WTC11 (cell line): ENCODE measurements around the gene RWDD1. TPM values are rescaled to one million over a fixed set of nuclear protein-coding genes. Genes with fewer than 3 reads are reported as not detected.
A peak's percentile ranks its signal among the peaks of the same experiment; 100 is the strongest.

Experiments used
- ATAC-seq: fragments of 200-7000 bp; cut with Tn5 transposase; 2 replicates; pipeline ENCODE4 v1.10.0; 2021; ENCODE audit warnings: mild to moderate bottlenecking, moderate library complexity
- CTCF ChIA-PET: fragments of 300-600 bp; sonication (Branson Sonifier 250); formaldehyde crosslinking; loops from one replicate; lab custom pipeline; 2021; ENCODE audit warnings: antibody characterized with exemption; lab: Charles Lee
- POLR2A ChIA-PET: fragments of 350-600 bp; sonication (Branson Sonifier 250); formaldehyde crosslinking; loops from one replicate; lab custom pipeline; 2021; ENCODE audit warnings: antibody characterized with exemption; lab: Charles Lee
- DNase-seq: peaks from one replicate; pipeline ENCODE4 v3.0.0; 2021; ENCODE audit warnings: low spot score
- H3K27ac Mint-ChIP-seq: 2 replicates; pipeline ENCODE4 v1.8.0; 2021; ENCODE audit warnings: mixed read lengths
- H3K27me3 Mint-ChIP-seq: 2 replicates; pipeline ENCODE4 v1.8.0; 2021; ENCODE audit warnings: low read depth, mild to moderate bottlenecking, moderate library complexity, mixed read lengths
- H3K36me3 Mint-ChIP-seq: 2 replicates; pipeline ENCODE4 v1.8.0; 2021; ENCODE audit warnings: mixed read lengths
- H3K4me1 Mint-ChIP-seq: 2 replicates; pipeline ENCODE4 v1.8.0; 2022; ENCODE audit warnings: mixed read lengths
- H3K4me3 Mint-ChIP-seq: 2 replicates; pipeline ENCODE4 v1.8.0; 2021; ENCODE audit warnings: mild to moderate bottlenecking, moderate library complexity, mixed read lengths
- H3K9me3 Mint-ChIP-seq: 2 replicates; pipeline ENCODE4 v1.8.0; 2021; ENCODE audit warnings: mixed read lengths
- CREB1 ChIP-seq: sonication (generic); formaldehyde crosslinking; IDR thresholded peaks from 2 replicates; pipeline ENCODE4 v1.8.0; 2023; ENCODE audit warnings: mild to moderate bottlenecking, missing genetic modification reagents
- CTCF ChIP-seq: fragments of 200-600 bp; IDR thresholded peaks from 2 replicates; pipeline ENCODE4 v1.8.0; 2022; ENCODE audit warnings: antibody characterized with exemption
- E2F1 ChIP-seq: sonication (generic); formaldehyde crosslinking; IDR thresholded peaks from 2 replicates; pipeline ENCODE4 v1.8.0; 2022; ENCODE audit warnings: mild to moderate bottlenecking, missing genetic modification reagents
- E2F4 ChIP-seq: sonication (generic); formaldehyde crosslinking; IDR thresholded peaks from 2 replicates; pipeline ENCODE4 v1.8.1; 2022; ENCODE audit warnings: low read depth, mild to moderate bottlenecking, moderate library complexity, missing genetic modification reagents, borderline replicate concordance
- E2F5 ChIP-seq: sonication (generic); formaldehyde crosslinking; IDR thresholded peaks from 2 replicates; pipeline ENCODE4 v1.8.1; 2022; ENCODE audit warnings: mild to moderate bottlenecking, moderate library complexity, missing genetic modification reagents
- FOXK1 ChIP-seq: sonication (generic); formaldehyde crosslinking; IDR thresholded peaks from 2 replicates; pipeline ENCODE4 v1.8.0; 2022; ENCODE audit warnings: mild to moderate bottlenecking, moderate library complexity, missing genetic modification reagents
- HMGA2 ChIP-seq: fragments of 250-450 bp; sonication (Bioruptor Pico); IDR thresholded peaks from 2 replicates; pipeline ENCODE4 v1.4.0; 2021; ENCODE audit warnings: mild to moderate bottlenecking, moderate library complexity
- MYBL2 ChIP-seq: sonication (generic); formaldehyde crosslinking; IDR thresholded peaks from 2 replicates; pipeline ENCODE4 v1.8.1; 2023; ENCODE audit warnings: mild to moderate bottlenecking, moderate library complexity, missing genetic modification reagents
- PRDM15 ChIP-seq: sonication (generic); formaldehyde crosslinking; IDR thresholded peaks from 2 replicates; pipeline ENCODE4 v1.8.0; 2022; ENCODE audit warnings: missing genetic modification reagents
- RELA ChIP-seq: sonication (generic); formaldehyde crosslinking; IDR thresholded peaks from 2 replicates; pipeline ENCODE4 v1.8.1; 2022; ENCODE audit warnings: missing genetic modification reagents, mild to moderate bottlenecking, borderline replicate concordance
- RORB ChIP-seq: fragments of 250-450 bp; sonication (Bioruptor Pico); IDR thresholded peaks from 2 replicates; pipeline ENCODE4 v1.9.0; 2021; ENCODE audit warnings: mild to moderate bottlenecking
- SMAD3 ChIP-seq: sonication (generic); formaldehyde crosslinking; IDR thresholded peaks from 2 replicates; pipeline ENCODE4 v1.8.0; 2022; ENCODE audit warnings: missing genetic modification reagents, mild to moderate bottlenecking, borderline replicate concordance
- SOX15 ChIP-seq: fragments of 250-450 bp; sonication (Bioruptor Pico); IDR thresholded peaks from 2 replicates; pipeline ENCODE4 v1.9.0; 2021; ENCODE audit warnings: mild to moderate bottlenecking
- SP1 ChIP-seq: sonication (generic); formaldehyde crosslinking; conservative IDR thresholded peaks from 2 replicates; pipeline ENCODE4 v1.8.1; 2022; ENCODE audit warnings: missing genetic modification reagents
- TEAD1 ChIP-seq: sonication (generic); formaldehyde crosslinking; IDR thresholded peaks from 2 replicates; pipeline ENCODE4 v1.8.0; 2022; ENCODE audit warnings: mild to moderate bottlenecking, missing genetic modification reagents
- TEAD4 ChIP-seq: sonication (generic); formaldehyde crosslinking; IDR thresholded peaks from 2 replicates; pipeline ENCODE4 v1.8.0; 2022; ENCODE audit warnings: mild to moderate bottlenecking, missing genetic modification reagents
- total RNA-seq: library from RNA; stranded (reverse); gene quantifications from 3 replicates; pipeline ENCODE4 v1.2.3, GENCODE V29; 2021

RWDD1 gene
- total RNA-seq, 1 experiment from 2014 or later = 33.8 TPM

GRCh38 chr6:116533233-116533957 lies 37.9 kb upstream of the RWDD1 start (continued):
- TF ChIP-seq E2F5 (CRISPR knock-in tag) (no peak), HMGA2 (CRISPR knock-in tag) (no peak), MYBL2 (CRISPR knock-in tag) (no peak), PRDM15 (CRISPR knock-in tag) (no peak)

GRCh38 chr6:116535109-116535508 lies 36.2 kb upstream of the RWDD1 start:
- no peak overlapping the region for H3K4me3 Mint-ChIP-seq
- no peak overlapping the region for H3K27ac Mint-ChIP-seq
- H3K36me3 Mint-ChIP-seq = no peaks in the 10 kb centered on the region
- no peaks in the 10 kb centered on the region for H3K9me3 Mint-ChIP-seq
- CTCF ChIA-PET = interaction anchor here (0.7 to 3.8 kb wide), 9 partner anchors 19 to 317 kb away, joined by 3 to 65 read pairs (median 6); partner anchors contain the start of genes CALHM4, CALHM5 and TSPYL1
- ATAC-seq = no peak
- DNase-seq = no peak
- POLR2A ChIA-PET = no interaction called here
- peaks cover 33% of the 10 kb centered on the region for H3K4me1 Mint-ChIP-seq
- H3K27me3 Mint-ChIP-seq = no peaks in the 10 kb centered on the region
- TF ChIP-seq TEAD1 (CRISPR knock-in tag) = no peak
- no peak for TF ChIP-seq CREB1
- no peak for TF ChIP-seq RELA (CRISPR knock-in tag)
- no peak for TF ChIP-seq E2F1 (CRISPR knock-in tag)
- TF ChIP-seq RORB = no peak
- TF ChIP-seq SMAD3 (CRISPR knock-in tag) = no peak
- TF ChIP-seq SOX15 (CRISPR knock-in tag) = no peak
- TF ChIP-seq E2F4 (CRISPR knock-in tag) = no peak
- TF ChIP-seq SP1 (CRISPR knock-in tag) = no peak
- TF ChIP-seq TEAD4 (CRISPR knock-in tag) = no peak
- TF ChIP-seq, all 79 proteins: peak for 0

GRCh38 chr6:116536216-116536621 lies 35.1 kb upstream of the RWDD1 start:
- POLR2A ChIA-PET = no interaction called here
- H3K36me3 Mint-ChIP-seq = no peaks in the 10 kb centered on the region

More at GRCh38 chr6:116536216-116536621, 35.1 kb upstream of the RWDD1 start:
- TF ChIP-seq FOXK1 (no peak), CTCF (peak; percentile 57)
- DNase-seq (no peak), ATAC-seq (peak; percentile 33)
- Mint-ChIP-seq H3K4me3 (no peak overlapping the region), H3K9me3 (no peaks in the 10 kb centered on the region), H3K27me3 (no peaks in the 10 kb centered on the region), H3K27ac (no peak overlapping the region), H3K4me1 (peaks cover 23% of the 10 kb centered on the region)
- CTCF ChIA-PET = interaction anchor here (1.2 to 3.8 kb wide), 4 partner anchors 25 to 268 kb away, joined by 4 to 65 read pairs (median 34); partner anchors contain the start of gene CALHM5
